ENCODE measurements around the gene NANOS2.

NANOS2 gene

GRCh38 chr19:45884682-45885555, 29.7 kb downstream of the NANOS2 start:
- H3K4me3 ChIP-seq (ENCODE audit: low read length) = peak overlapping the region; percentile 69
- no peak for DNase-seq (ENCODE audit: low read depth)
- no peak for TF ChIP-seq CTCF (conservative IDR thresholded peaks at IDR 0.05; ENCODE audit: low read depth, low read length)

GRCh38 chr19:45883881-45884681, 30.5 kb downstream of the NANOS2 start:
- TF ChIP-seq CTCF (conservative IDR thresholded peaks at IDR 0.05; ENCODE audit: low read depth, low read length) = no peak
- DNase-seq (ENCODE audit: low read depth) = no peak
- no peak overlapping the region for H3K4me3 ChIP-seq (ENCODE audit: low read length)

GRCh38 chr19:45883586-45883880, 31.0 kb downstream of the NANOS2 start:
- TF ChIP-seq CTCF (conservative IDR thresholded peaks at IDR 0.05; ENCODE audit: low read depth, low read length) = no peak
- no peak for DNase-seq (ENCODE audit: low read depth)
- H3K4me3 ChIP-seq (ENCODE audit: low read length) = no peak overlapping the region

GRCh38 chr19:45882652-45883585, 31.7 kb downstream of the NANOS2 start:
- DNase-seq (ENCODE audit: low read depth) = peak; percentile 48

GRCh38 chr19:45881909-45882528, 32.6 kb downstream of the NANOS2 start:
- no peak for TF ChIP-seq CTCF (conservative IDR thresholded peaks at IDR 0.05; ENCODE audit: low read depth, low read length)
- no peak for DNase-seq (ENCODE audit: low read depth)
- H3K4me3 ChIP-seq (ENCODE audit: low read length) = peak overlapping the region; percentile 48

More at GRCh38 chr19:45882652-45883585, 31.7 kb downstream of the NANOS2 start:
- H3K4me3 ChIP-seq (ENCODE audit: low read length) = peak overlapping the region; percentile 48
- peak; percentile 100 for TF ChIP-seq CTCF (conservative IDR thresholded peaks at IDR 0.05; ENCODE audit: low read depth, low read length)
